Stimulated activated CD8-positive, alpha-beta memory T cell treated with anti-CD3 and anti-CD28 coated beads, Interleukin-2, amount 100 ng/mL, for 1 hour (primary cell): ENCODE measurements around the gene CLEC12A.
"Not testable (repeated sequence)": the region's sequence is repeated elsewhere in the genome, so short reads cannot be mapped to it uniquely, and the experiment has no call there.

Experiments used
- DNase-seq, 2 donors: peaks; one replicate each; pipeline ENCODE4 v3.0.0-alpha.2; 2020; ENCODE audit warnings: low read depth in 2 of 2

CLEC12A gene

DNA sequence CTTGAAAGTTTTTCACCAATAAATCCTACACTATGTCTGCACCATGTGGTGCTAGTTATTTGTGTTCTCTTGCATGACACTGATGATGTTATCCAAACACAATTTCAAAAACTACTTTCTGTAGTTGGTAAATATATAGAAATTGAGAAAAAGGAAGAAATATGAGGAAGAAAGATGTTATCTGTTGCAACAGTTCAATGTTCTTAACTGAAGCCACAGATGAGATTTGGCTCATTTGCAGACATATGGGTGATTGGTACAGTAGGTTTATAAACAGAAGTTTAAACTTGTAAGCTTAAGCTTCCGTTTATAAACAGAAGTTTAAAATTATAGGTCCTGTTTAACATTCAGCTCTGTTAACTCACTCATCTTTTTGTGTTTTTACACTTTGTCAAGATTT is at the start of gene CLEC12A:
TSS of gene CLEC12A (plus strand) at position 229 of the 400 bp plus-strand sequence. CDS start 188 bp downstream, outside the sequence.
- DNase-seq = no peak

GRCh38 chr12:9922429-9922828 is 48.8 kb upstream of the CLEC12A start:
- DNase-seq = no peak

GRCh38 chr12:9925705-9926393 is 45.4 kb upstream of the CLEC12A start:
- DNase-seq = no peak

DNA sequence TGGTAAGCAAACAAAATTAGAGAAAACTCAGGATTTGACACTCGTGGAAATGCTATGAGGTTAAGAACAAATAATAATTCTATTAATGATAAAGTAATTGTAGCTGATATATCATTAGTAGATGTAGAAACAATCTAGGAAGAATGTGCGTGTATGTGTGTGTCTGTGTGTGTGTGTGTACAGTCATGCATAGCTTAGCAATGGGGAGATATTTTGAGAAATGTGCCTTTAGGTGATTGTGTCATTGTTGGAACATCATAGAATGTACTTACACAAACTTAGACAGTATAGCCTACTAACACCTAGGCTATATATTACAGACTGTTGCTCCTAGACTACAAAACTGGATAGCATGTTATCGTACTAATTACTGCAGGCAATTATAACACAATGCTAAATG is 44.3 kb upstream of the CLEC12A start:
- no peak for DNase-seq

DNA sequence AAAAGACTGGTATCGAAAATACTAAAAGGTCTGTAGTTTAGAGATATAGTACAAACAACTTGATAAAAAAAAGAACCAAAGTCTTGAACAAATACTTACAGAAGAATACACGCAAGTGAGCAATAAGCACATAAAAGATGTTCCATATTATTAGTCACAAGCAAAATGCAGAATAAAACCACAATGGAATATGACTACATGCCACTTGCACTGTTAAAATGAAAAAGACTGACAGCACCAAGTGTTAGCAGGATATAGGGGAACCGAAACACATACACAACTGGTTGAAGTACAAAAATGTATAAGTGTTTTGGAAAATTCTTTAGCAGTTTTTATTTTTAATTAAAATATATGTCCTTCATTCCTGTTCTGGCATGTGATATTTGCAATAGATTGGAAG is 42.6 kb upstream of the CLEC12A start:
- no peak for DNase-seq

GRCh38 chr12:9931245-9931644 is 40.0 kb upstream of the CLEC12A start:
- no peak for DNase-seq

DNA sequence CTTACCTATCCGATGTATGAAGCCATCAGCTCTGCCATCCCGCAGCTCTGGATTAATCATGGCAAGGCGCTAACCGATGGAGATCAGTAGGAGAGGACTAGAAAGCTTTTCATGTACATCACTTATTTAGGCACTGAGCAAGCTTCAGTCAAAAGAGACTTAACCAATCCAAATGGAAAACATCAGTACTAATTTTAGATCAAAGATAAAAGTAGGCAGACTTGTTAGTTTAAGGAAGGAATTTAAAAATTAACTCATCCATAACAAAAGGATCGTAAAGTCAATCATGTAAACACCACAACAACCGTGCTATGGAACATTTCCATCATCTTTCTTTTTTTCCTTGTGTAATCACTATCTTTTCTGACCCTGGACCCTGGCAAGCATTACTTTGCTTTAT is 38.9 kb upstream of the CLEC12A start, which contains the start of gene CLEC2A:
TSS of gene CLEC2A (minus strand) at position 101 of the 400 bp plus-strand sequence. CDS start at position 60, 41 bp downstream.
- no peak for DNase-seq

DNA sequence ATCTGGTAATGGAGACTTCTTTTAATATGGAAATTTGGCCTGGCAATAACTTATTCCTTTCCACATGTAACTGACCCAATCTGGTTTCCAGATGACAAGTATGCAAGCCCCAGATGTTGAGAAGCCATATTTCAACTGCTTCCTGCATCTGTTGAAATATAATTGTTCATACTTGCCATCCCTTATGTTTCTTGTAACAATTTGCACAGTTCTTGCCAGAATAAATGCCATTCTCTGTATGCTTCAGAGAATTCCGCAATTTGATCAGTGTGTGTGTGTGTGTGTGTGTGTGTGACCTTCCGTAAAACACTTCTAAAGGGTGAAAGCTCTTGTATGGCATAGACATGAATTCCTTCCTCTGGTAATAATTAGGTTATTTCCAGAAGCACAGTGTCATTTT is 37.3 kb upstream of the CLEC12A start:
- no peak for DNase-seq

- no peak for DNase-seq
Observed at GRCh38 chr12:9935026-9935425, 36.2 kb upstream of the CLEC12A start.

DNA sequence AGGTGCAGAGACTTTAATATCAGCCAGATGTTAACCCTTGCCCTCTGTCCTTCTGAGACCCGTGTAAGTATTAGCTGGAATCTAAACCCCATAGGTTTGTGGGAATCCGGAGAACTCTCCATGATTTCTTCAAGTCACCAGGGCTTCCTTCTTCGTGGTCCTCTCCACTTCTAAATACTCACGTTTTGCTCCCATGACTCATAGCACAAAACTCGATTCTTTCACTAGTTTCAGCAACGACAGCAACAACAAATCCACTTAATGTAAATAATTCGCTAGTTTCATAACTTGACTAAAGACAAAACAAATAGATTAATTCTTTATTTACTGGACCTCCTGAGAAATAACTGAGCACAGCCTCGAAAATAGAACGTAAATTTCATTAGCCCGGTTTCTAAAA is 34.6 kb upstream of the CLEC12A start:
- DNase-seq = no peak

GRCh38 chr12:9940375-9940774 is 30.8 kb upstream of the CLEC12A start:
- DNase-seq = no peak

- DNase-seq = no peak
Observed at GRCh38 chr12:9941838-9942237, 29.4 kb upstream of the CLEC12A start.

DNA sequence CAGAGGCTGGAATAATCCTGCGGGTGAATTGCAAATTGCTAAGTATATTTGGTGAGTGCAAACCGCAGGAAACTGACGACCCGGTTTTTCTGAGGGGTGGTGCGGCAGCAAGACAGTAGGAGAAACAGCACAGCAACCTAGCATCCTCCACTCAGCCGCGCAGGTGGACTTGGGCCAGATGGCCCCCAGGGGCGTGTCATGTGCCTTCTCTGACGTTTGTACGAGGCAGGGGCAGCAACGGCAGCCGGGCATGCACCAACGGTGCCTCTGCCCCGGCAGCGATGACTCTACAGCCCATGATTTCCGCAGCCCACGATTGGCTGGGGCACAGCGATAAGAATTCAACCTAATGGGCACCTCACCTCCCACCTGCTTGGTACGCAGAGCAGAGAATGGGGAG is 28.0 kb upstream of the CLEC12A start:
- no peak for DNase-seq

- DNase-seq = no peak
Observed at GRCh38 chr12:9944391-9944790, 26.8 kb upstream of the CLEC12A start.

GRCh38 chr12:9947674-9948073 is 23.5 kb upstream of the CLEC12A start:
- DNase-seq = no peak

DNA sequence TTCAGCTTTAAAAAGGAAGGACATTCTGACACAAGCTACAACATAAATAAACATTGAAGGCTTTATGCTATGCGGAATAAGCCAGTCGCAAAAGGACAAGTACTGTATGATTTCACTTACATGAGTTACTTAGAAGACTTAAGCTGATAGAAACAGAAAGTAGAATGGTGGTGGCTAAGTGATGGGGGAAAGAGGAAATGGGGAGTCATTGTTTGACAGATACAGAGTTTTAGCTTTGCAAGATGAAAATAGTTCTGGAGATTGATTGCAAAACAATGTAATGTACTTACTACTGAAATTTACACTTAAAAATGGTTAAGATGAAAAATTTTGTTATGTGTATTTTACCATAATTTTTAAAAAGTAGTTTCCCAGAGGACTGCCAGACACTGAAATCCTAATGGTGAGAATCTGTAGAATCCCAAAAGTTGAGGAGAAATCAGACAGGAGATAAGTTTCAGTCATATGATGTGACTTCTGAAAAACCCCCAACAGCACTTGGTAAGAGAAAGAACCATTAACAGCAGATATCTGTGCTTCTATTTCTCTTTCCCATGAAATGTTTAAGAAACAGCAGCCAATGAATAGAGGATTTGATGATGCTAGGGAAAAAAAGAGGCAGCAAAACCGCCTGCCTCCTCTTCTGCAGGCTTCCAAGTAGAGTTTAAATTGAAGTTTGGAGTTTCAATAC is 22.5 kb upstream of the CLEC12A start:
- no peak for DNase-seq

DNA sequence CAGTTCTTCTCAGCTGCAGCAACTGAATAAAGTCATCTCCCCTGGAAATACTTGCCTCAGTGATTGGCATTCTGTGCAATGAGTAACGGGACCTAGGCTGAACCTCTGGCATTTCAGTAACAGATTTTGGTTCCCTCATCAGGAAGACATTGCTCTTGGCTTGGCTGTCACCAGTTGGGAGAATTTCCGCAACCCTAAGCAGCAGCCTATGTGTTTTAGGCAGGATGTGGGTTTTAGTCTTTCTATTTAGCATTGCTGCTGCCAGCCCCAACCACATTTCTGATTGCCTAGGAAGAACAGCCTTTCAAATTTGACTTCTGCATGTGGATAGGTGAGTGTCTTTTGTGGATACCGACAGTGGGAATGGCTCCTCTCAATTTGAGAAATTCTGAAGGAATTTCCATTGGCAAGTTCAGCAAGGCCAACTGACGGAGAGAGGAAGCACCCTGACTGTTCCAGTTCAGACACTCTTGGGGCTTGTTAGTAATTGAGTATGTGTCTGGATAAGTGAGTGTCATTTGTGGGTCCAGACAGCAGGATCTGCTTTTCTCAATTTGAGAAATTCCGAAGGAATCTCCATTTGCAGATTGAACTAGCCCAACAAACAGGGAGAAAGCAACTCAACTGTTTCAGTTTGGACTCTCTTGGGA is 20.1 kb upstream of the CLEC12A start:
- no peak for DNase-seq

DNA sequence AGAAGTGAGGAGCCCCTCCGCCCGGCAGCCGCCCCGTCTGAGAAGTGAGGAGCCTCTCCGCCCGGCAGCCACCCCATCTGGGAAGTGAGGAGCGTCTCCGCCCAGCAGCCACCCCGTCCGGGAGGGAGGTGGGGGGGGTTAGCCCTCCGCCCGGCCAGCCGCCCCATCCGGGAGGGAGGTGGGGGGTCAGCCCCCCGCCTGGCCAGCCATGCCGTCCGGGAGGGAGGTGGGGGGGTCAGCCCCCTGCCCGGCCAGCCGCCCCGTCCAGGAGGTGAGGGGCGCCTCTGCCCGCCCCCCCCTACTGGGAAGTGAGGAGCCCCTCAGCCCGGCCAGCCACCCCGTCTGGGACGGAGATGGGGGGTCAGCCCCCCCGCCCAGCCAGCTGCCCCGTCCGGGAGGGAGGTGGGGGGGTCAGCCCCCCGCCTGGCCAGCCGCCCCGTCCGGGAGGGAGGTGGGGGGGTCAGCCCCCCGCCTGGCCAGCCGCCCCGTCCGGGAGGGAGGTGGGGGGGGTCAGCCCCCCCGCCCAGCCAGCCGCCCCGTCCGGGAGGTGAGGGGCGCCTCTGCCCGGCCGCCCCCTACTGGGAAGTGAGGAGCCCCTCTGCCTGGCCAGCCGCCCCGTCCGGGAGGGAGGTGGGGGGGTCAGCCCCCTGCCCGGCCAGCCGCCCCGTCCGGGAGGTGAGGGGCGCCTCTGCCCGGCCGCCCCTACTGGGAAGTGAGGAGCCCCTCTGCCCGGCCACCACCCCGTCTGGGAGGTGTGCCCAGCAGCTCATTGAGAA is 18.1 kb upstream of the CLEC12A start:
- not testable (repeated sequence) for DNase-seq

DNA sequence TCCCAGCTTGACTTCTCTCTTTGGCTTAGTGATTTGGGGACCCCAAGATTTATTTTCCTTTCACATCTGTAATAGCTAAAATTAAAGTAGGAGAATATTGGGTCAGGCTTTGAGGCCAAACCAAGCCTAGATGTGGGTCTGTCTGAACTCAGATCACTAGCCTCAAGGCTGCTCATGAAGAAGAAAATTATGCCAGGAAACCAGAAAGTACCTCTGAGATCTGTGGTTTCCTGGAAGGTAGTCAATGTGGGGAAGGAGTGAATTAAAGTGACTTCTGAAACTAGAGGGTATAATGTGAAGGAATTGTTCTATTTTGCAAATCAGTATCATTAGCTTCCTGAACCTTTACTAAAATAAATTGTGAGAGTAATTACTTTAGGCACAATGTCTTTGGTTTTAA is 13.4 kb upstream of the CLEC12A start:
- DNase-seq = no peak

DNA sequence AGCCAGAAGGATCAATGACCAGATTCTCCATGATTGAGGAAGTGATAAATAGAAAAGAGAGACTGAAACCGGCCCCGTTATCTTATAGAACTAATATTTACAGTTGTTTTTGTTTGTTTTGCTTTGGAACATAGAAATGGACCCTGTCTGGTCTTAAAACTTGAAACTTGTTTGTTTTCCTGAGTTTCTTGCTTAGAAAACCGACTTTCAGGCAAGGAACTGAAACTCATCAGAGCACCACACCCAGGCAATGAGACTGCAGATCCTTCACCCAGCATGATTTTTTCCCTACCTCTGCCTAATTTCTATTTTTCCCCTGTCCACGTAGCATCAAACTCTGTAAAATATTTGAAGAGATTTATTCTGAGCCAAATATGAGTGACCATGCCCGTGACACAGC is 10.6 kb upstream of the CLEC12A start:
- no peak for DNase-seq

- no peak for DNase-seq
Observed at GRCh38 chr12:9961106-9961505, 10.1 kb upstream of the CLEC12A start.

- DNase-seq = no peak
Observed at GRCh38 chr12:9961901-9962300, 9.3 kb upstream of the CLEC12A start.
